ENCODE measurements around the gene PGM1. TPM values are rescaled to one million over a fixed set of nuclear protein-coding genes. Genes with fewer than 3 reads are reported as not detected.

The PGM1 gene
- total and polyA plus RNA-seq, 2 of the 13 experiments (the other 11 are each of a cell fraction or from before 2014, with no cell fraction given) = 51.6 to 105 TPM

DNA sequence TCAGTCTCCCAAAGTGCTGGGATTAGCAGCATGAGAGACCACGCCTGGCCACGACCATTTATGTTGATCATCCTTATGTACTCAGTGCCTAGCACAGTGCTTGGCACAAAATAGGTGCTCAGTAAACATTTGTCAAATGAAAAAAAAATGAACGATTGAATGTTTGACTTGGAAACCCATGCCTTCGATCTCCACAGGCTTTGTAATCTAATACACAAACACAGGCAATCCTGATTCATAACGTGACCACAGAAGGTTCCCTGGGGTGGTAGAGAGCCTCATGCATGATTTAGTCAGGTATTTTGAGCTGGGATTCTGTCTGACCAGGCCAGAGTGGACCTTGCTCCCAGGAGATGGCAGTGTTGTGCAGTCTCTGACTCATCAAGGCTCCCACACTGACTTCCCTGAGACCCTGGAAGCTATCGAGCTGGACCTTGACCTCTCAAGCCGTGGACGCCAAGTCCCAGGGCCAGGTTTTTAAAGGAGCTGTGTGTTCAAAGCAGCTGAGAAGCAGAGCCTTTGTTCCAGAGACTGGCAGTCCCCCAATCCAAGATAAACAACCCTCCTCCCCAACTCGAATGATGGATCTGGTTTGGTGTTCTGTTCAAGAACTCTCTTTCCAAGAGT, 81.1 kb downstream of the PGM1 start (continued):
- no peak for TF ChIP-seq ZNF382 (CRISPR knock-in tag; IDR thresholded peaks at IDR 0.05; ENCODE audit: borderline replicate concordance)
- TF ChIP-seq, protein P1, sequence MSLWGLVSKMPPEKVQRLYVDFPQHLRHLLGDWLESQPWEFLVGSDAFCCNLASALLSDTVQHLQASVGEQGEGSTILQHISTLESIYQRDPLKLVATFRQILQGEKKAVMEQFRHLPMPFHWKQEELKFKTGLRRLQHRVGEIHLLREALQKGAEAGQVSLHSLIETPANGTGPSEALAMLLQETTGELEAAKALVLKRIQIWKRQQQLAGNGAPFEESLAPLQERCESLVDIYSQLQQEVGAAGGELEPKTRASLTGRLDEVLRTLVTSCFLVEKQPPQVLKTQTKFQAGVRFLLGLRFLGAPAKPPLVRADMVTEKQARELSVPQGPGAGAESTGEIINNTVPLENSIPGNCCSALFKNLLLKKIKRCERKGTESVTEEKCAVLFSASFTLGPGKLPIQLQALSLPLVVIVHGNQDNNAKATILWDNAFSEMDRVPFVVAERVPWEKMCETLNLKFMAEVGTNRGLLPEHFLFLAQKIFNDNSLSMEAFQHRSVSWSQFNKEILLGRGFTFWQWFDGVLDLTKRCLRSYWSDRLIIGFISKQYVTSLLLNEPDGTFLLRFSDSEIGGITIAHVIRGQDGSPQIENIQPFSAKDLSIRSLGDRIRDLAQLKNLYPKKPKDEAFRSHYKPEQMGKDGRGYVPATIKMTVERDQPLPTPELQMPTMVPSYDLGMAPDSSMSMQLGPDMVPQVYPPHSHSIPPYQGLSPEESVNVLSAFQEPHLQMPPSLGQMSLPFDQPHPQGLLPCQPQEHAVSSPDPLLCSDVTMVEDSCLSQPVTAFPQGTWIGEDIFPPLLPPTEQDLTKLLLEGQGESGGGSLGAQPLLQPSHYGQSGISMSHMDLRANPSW (CRISPR knock-in tag; IDR thresholded peaks at IDR 0.05; ENCODE audit: borderline replicate concordance) = peak; percentile 89; the same call in 1 of the 2 replicates
- TF ChIP-seq NR2F1 (CRISPR knock-in tag; IDR thresholded peaks at IDR 0.05) = peak; percentile 18 to 20; a peak in 1 of 4 replicates
- TF ChIP-seq KLF6 (CRISPR knock-in tag; IDR thresholded peaks at IDR 0.05) = peak; percentile 69; the same call in 1 of the 2 replicates
- TF ChIP-seq, protein P2, sequence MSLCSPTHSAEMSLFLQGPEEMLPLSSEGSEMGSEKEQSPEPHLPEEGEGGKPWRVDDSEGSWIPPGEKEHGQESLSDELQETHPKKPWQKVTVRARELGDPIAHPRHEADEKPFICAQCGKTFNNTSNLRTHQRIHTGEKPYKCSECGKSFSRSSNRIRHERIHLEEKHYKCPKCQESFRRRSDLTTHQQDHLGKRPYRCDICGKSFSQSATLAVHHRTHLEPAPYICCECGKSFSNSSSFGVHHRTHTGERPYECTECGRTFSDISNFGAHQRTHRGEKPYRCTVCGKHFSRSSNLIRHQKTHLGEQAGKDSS (CRISPR knock-in tag; IDR thresholded peaks at IDR 0.05; ENCODE audit: borderline replicate concordance, low read depth) = peak; percentile 32; the same call in 1 of the 2 replicates
- peak; percentile 71 for TF ChIP-seq RAD21 (CRISPR knock-in tag; IDR thresholded peaks at IDR 0.05)
- TF ChIP-seq ETV5 (CRISPR knock-in tag; IDR thresholded peaks at IDR 0.05; ENCODE audit: borderline replicate concordance) = peak; percentile 59; the same call in 1 of the 2 replicates
- TF ChIP-seq ZFP36L1 (CRISPR knock-in tag; IDR thresholded peaks at IDR 0.05) = 0 out of 2 replicates have a peak, but pooled peaks have one; percentile 47
- TF ChIP-seq, protein P3, sequence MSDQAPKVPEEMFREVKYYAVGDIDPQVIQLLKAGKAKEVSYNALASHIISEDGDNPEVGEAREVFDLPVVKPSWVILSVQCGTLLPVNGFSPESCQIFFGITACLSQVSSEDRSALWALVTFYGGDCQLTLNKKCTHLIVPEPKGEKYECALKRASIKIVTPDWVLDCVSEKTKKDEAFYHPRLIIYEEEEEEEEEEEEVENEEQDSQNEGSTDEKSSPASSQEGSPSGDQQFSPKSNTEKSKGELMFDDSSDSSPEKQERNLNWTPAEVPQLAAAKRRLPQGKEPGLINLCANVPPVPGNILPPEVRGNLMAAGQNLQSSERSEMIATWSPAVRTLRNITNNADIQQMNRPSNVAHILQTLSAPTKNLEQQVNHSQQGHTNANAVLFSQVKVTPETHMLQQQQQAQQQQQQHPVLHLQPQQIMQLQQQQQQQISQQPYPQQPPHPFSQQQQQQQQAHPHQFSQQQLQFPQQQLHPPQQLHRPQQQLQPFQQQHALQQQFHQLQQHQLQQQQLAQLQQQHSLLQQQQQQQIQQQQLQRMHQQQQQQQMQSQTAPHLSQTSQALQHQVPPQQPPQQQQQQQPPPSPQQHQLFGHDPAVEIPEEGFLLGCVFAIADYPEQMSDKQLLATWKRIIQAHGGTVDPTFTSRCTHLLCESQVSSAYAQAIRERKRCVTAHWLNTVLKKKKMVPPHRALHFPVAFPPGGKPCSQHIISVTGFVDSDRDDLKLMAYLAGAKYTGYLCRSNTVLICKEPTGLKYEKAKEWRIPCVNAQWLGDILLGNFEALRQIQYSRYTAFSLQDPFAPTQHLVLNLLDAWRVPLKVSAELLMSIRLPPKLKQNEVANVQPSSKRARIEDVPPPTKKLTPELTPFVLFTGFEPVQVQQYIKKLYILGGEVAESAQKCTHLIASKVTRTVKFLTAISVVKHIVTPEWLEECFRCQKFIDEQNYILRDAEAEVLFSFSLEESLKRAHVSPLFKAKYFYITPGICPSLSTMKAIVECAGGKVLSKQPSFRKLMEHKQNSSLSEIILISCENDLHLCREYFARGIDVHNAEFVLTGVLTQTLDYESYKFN (CRISPR knock-in tag; conservative IDR thresholded peaks at IDR 0.05) = peak; percentile 88
- TF ChIP-seq ZNF670 (CRISPR knock-in tag; IDR thresholded peaks at IDR 0.05; ENCODE audit: borderline replicate concordance) = peak; percentile 68; the same call in 1 of the 2 replicates
- TF ChIP-seq BHLHE40 (IDR thresholded peaks at IDR 0.05; ENCODE audit: low read length) = peak; percentile 67; the same call in 1 of the 2 replicates
- TF ChIP-seq ZFX (CRISPR knock-in tag; IDR thresholded peaks at IDR 0.05; ENCODE audit: low read depth) = peak; percentile 53
- peak; percentile 45; the same call in 1 of the 2 replicates for TF ChIP-seq ZSCAN25 (CRISPR knock-in tag; IDR thresholded peaks at IDR 0.05)
- TF ChIP-seq, protein P4, sequence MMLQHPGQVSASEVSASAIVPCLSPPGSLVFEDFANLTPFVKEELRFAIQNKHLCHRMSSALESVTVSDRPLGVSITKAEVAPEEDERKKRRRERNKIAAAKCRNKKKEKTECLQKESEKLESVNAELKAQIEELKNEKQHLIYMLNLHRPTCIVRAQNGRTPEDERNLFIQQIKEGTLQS (CRISPR knock-in tag; IDR thresholded peaks at IDR 0.05) = peak; percentile 87
- TF ChIP-seq ZNF552 (CRISPR knock-in tag; IDR thresholded peaks at IDR 0.05; ENCODE audit: borderline replicate concordance) = 0 out of 2 replicates have a peak, but pooled peaks have one; percentile 20
- no peak for TF ChIP-seq LCORL (IDR thresholded peaks at IDR 0.05)
- TF ChIP-seq LCORL (CRISPR knock-in tag; IDR thresholded peaks at IDR 0.05) = peak; percentile 73

Measured in HepG2 (cell line).